ENCODE data around the gene PGBD5.

PGBD5 gene

DNA sequence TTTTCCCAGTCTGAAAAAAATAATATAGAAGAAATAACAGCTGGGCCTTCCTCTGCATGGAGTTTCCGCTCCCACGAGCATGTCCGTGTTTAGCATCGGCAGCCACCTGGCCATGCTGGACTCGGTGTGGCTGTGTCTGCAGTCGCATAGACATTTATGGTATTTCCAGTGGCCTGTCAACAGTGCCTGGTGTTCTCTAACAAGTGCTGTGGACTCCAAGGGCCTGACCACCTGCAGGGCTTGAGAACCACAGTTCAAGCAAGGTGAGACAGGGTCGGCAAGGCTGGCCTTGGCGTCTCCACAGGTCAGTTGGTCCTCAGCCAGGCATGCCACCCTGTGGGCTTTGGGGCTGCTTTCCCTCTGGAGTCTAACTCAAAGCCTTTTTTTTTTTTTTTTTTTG is 124.8 kb downstream of the PGBD5 start:
- no peak for DNase-seq (ENCODE audit: low read depth)

DNA sequence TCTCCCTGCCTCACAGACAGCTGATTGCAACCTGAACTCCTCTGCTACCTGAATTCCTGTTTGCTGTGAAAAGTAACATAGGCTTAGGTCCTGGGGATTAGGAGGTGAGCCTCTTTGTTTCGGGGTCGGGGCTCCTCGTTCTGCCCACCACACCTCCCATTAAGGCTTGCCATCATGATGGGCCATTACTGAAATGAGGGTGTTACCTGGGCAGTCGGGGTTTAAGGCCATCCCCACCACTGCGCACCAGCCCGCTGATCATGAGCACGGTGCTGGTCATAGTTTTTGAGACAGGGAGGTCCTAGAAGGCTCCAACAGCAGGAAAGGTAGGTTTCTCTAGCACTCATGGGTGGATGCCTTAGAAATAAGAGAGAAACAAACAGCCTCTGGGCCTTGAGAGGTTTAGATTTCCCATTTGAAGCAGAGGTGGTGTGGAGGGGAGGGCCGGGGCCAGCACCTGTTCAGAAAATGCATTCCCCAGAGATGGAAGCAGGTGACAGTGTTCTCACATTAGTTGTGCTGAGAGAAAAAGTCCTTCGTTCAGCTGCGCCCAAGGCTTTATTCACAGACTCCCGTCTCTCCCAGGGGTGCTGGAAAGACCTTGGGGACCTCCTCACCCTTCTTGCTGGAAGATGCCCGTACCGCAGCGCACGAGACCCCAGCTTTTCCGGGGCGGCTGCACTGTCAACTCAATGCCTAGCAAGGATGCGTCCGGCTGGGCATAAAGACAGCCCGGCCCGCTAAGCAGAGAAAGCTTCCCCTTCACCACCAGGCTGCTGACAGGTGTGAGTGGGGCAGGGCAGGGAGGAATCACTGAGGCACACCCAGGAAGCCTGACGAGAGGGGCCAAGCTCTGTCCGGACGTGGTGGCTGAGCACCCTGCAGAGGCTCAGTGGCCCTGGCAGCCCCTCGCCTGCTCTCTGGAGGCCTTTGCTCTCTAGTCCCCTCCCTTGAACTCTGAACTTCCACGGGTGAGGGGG is 125.5 kb downstream of the PGBD5 start:
- no peak for DNase-seq (ENCODE audit: low read depth)

DNA sequence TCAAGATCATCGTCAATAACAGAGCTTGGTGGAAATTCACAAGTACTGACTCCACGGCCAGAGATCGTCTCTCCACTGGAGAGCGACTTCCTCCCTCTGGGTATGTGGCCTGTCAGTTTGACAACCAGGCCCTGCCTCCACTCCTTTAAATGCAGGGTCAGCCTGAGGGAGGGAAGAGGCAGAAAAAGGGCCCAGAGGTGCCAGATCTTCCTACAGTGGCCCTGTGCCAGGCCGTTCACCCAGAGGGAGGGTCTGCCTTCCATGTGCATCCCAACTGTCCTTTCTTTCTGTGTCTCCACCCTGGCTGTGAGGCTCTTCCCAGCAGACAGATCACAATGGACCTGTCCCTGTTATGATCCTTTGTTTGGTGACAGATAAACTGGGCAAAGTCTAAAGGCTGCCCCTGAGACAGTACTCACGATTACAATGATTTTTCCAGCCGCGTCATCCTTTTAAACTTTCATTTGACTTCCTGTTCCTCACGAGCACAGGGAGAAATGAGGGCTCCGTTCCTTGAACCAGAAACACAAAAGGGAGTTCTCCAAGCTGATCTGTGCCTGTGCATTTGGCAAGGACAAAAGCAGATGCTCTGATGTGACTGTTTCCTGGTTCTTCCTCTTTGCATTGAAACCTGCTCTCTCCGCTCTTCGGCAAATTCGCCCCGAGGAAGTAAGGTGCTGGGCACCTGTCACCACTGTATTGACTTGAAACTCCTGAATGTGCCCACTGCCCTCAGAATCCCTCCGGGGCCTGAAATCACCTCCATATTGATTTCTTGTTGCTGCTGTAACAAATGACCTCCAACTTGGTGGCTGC is 126.7 kb downstream of the PGBD5 start:
- DNase-seq (ENCODE audit: low read depth) = no peak

DNA sequence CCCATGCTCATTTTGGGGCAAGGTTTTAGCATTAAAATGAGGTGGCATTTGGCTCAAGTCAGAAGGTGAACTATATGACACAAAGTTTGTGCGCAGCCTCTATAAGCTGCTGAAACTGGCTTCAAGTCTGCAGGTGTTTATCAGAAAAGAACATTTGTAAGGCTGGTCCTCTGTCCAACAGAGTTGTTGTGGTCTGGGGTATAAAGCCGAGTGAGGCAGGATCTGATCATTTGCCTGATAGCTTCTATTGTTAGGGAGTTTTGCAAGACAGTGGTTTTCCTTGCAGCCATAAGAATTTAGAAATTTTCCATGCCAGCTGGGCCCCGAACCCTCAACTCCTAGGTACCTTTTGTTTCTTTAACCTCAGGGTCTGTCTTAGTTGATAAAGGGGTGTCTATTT is 130.8 kb downstream of the PGBD5 start:
- no peak for DNase-seq (ENCODE audit: low read depth)

DNA sequence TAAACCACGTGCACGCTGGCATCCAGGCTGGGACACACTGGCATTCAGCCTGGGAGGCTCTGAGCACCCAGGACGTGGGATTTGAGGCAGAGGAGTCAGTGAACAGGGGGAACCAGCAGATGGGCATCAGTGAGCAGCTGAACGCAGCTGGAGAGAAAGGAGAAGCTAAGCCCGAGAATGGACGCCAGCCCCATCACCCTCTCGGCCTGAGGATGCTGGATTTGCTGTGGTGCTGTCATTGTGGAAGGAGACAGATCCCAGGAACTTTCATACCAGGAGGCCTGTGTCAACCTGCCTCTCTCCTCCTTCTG is 132.8 kb downstream of the PGBD5 start:
- no peak for DNase-seq (ENCODE audit: low read depth)

DNA sequence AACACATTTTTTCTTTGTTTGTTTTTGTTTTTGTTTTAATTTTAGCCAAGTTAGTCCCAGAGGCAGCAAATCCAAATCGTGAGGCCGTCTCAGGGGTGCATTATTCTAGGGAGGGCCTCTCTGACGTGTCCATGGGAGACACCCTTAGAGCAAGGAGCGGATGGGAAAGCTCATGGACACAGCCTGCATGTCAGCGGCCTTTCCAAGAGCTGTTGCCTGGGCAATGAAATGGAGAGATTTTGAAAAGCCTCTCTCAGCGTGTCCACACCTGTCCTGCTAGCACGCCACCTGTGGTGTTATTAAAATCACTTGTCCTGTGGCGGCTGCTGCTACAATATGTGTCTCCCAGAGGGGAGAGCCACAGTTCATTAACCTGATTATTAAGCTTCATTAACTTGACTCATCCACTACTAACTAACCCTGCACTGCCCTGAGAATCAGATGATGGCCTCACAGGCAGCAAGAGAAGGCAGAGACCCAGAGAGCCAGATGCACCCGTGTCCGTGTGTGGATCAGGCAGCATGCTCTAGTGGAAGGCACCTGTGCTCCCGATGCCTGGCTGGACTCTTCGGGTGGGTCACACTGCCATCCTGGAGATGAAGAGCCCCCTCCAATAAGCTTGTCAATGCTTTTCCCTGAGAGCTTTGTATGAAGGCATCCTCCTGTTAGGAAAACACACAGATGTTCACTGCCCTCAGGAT is 133.3 kb downstream of the PGBD5 start:
- DNase-seq (ENCODE audit: low read depth) = no peak

DNA sequence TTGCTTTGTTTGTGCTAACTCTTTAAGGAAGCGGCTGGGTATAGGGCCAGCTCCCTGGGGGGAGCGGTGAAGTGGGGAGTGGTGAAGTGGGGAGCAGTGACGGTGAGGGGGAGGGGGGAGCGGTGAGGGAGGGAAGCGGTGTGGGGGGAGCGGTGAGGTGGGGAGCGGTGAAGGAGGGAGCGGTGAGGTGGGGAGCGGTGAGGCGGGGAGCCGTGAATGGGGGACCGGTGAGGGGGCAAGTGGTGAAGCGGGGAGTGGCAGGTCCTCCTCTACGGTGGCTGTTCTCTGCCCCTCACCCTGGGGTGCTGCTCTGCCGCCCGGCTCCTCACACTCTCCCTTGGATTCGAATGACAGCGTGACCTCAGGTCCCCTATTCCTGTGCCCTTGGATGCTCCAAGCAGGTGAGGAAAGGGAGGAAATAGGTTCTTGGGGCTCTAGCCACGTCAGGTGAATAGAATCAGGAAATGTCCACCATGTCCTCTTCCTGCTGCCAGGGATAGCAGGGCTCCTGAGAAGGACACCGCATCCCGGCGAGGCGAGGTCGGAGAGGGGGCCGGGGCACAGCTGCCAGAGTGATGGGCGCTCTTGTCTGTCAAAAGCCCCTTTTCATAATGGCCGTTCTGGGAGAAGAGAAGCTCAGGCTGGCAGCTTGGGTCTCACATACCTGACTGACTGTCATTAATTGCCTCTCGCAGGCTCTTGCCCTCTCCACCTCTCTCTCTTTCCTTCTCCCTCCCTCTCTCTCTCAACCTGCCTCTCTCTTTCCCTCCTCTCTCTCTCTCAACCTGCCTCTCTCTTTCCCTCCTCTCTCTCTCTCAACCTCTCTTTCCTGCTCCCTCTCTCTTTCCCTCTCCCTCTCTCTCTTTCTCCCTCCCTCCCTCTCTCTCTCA is 134.2 kb downstream of the PGBD5 start:
- DNase-seq (ENCODE audit: low read depth) = no peak

DNA sequence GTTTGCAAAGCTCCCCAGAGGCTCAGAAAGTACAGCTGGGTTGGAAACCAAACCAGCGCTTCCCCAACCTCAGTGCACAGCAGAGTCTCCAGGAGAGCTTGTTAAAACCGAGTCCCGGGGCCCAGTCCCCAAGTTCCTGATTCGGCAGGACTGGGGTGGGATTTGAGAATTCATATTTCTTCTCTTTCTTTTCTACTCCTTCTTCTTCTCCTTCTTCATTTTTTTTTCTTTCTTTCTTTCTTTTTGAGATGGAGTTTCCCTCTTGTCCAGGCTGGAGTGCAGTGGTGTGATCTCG is 136.8 kb downstream of the PGBD5 start:
- no peak for DNase-seq (ENCODE audit: low read depth)

DNA sequence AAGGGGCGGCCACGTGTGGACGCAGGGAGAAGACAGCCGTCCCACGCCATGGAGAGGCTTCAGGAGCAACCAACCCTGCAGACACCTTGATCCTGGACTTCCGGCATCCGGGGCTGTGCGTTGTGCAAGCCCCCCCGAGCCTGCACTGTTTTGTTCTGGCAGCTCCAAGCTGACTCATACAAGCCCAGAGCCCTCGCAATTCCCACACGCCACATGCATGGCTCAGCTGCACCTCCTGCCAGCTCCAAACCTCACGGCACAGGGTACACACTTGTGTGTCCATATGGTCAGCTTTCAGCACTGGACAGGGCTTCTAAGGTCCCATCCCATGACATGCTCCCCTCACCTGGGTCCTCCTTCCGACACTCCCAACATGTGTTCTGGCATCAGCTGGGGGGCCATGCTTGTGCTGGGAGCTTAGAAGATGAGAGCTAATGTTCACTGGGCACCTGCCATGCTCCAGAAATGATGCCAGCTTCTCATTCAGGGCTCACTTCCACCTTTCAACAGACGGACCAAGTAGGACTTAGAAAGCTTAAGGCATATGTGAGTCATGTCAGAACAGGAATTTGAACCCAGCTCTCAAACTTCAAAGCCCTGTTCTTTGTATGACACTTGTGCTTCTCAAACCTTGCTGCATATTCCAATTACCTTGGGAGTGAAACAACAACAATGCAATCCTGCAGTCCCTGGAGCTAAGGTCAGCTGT is 137.3 kb downstream of the PGBD5 start:
- no peak for DNase-seq (ENCODE audit: low read depth)

DNA sequence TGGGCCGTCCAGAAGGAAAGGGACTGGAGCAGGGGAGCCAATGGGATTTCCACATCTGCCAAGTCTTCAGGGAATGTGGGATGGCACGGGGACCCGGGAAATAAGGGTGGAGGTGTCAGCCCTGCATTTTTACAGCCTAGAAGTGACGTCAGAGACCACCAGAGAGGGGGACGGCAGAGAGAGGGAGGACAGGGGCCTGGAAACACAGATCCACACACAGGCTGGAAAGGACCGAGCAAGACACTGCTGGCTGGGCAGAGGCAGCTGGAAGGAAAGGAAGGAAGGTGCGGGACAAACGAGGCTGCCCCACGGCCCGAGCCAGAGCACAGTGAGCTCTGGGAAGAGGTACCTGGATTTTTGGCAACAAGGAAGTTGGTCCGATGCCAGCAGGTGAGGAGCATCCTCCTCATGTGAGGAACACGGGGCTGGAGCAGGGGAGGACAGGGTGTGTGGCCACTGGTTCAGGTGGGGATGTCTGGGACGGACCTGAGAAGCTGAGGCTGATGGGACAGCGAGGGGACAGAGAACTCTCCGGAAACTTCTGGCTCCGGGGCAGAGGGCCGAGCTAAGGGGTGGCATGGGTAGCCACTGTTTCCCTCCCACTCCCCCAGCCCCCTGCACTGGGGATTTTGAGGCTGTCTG is 138.3 kb downstream of the PGBD5 start:
- no peak for DNase-seq (ENCODE audit: low read depth)

DNA sequence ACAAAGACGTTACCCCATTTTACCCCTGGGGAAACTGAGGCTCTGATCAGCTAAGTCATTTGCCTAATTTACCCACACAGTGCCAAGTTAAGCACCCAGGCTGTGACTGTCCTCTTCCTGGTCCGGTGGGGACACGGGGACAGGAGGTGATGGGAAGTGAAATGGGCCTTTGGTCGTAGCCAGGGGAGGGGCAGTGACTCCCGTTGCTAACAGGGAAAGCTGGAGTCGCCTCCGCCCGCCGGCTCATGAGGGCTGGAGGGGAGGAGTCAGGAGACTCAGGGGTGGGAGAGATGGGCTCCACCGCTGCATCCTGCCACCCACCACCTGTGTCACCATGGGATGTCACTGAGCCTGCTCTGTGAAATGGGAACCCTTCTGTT is 139.3 kb downstream of the PGBD5 start:
- no peak for DNase-seq (ENCODE audit: low read depth)

DNA sequence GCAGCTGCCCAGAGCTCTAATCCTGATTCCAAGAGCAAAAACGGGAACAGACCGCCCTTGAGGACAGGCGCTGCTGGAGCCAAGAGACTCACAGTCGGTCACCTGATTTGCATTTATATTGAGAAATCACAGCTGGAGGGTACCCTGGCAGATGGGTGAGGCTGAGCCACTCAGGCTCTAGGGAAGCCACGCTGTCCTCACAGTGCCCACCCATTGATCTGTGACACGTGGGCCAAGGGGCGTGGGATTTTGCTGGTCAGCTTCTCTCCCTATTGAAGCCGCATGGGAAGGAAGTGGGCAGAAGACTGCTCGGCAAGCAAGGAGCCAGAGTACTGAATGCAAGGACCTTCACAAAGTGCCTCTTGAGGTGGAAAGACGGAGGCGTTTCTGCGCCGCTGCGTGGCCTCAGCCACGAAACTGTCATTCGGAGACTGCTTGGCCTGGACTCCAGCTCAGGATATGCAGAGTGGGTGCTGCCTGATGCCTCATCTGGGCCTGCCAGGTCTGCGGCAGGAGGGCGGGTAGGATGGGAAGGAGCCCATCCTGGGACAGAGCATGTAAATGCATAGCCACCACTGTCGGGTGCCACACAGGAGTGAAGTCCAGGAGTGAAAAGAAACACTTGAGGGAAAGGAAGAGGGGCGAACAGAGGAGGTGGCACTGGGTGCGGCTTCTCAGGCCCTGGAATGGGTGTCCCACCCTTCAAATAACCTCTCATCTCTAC is 139.8 kb downstream of the PGBD5 start:
- DNase-seq (ENCODE audit: low read depth) = no peak

DNA sequence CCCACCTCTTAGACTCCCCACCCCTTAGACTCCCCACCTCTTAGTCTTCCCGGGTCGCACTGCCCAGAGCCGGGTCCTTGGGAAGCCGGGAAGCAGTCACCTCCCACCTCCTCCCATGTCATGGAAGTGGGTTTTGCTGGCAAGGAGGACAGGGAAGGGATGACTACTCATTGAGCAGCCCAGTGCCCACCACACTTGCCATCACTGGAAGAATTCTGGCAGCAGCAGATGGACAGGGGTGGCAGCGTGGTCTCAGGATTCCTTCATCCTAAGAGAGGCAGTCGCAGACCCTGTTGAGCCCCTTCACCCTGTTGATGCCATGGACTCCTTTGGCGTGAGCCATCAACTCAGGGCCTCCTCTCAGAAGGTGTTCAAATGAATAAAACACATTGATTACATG is 140.8 kb downstream of the PGBD5 start:
- DNase-seq (ENCODE audit: low read depth) = no peak

DNA sequence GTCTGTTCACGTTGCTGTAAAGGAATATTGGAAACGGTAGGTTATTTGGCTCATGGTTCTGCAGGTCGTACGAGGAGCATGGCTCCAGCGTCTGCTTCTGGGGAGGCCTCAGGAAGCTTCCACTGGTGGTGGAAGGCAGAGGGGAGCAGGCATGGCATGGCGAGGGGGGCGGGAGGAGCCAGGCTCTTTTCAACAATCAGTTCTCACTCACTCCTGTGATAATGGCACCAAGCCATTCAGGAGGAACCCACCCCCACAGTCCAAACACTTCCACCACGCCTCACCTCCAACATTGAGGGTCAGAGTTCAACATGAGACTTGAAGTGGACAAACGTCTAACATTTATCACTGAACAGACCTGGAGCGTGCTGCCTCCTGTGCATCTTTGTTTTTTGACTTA is 141.2 kb downstream of the PGBD5 start:
- no peak for DNase-seq (ENCODE audit: low read depth)

DNA sequence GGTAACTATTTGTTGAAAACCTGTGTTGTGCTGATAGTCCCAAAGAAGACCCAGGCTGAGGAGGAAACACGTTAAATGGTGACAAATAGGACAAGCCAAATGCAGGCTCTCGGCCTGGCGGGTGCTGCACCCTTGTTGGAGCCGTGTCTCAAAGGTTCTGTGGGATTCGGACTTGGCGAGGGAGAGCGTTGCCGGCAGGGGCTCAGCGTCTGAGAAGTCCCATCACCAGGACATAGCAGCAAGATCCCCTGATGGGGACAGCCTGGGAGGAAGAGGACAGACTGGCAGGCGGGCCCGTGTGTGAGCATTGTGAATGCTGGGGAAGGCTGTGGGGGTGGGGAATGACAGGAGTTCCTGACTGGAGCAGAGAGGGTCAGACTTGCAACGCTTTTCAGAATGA is 142.5 kb downstream of the PGBD5 start:
- no peak for DNase-seq (ENCODE audit: low read depth)

DNA sequence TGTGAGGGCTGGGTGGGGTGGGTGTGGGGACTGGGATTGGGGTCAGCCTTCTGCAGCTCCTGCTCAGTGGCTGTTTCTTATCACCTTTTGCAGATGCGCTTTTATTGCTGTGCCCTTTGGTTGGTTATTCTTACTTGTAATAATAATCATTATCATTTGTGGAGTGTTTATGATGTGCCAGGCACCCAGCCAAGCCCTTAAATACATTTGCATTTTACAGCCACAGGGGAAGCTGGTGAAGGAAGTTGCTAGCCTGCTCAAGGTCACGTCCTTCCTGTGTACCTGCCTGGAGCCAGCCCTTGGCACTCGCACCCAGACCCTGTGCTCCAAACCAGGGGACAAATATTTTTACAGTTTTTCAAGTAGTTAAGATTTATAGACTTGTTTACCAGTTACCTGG is 144.0 kb downstream of the PGBD5 start:
- no peak for DNase-seq (ENCODE audit: low read depth)

DNA sequence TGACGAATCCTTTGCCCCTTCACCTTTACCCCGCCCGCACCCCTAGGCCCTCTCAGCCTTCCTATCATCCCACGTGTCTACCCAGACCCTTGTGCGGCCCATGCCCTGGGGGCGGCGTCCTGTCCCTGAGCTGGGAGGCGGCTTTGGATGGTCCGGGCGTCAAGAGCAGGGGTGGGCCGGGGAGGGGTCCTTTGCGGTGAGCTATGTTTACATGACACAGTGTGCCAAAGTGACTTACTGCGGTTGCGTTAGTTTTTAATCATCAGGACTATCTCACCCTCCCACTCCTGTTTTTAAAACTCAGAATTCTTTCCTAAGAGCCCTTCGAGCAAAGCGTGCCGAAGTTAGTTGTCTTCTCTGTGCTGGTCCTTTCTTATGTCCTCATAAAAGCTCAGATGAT is 144.6 kb downstream of the PGBD5 start:
- DNase-seq (ENCODE audit: low read depth) = no peak

DNA sequence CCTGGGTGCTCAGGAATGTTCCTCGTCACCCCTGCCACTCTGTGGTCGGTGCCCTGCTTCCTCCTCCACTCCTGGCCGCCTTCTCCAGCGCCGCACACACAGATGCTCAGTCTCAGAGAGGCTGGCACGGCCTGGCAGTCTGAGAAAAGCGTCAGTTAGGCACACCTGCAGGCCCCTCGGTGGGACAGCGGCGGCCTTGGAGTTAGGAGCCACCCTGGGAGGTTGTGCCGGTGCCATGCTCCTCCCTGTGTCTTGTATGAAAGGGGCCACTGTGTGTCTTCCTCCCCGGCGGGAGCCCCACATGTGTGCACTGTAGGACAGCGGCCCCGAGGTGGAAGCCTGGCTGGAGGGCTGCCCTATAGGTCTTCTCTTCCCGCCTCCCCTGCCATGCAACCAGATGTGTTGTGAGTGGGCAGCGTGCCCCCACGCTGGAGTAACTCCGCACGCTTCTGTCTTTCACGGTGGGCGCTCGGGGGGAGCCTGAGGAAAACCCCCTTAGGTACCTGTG is 145.2 kb downstream of the PGBD5 start:
- DNase-seq (ENCODE audit: low read depth) = no peak

DNA sequence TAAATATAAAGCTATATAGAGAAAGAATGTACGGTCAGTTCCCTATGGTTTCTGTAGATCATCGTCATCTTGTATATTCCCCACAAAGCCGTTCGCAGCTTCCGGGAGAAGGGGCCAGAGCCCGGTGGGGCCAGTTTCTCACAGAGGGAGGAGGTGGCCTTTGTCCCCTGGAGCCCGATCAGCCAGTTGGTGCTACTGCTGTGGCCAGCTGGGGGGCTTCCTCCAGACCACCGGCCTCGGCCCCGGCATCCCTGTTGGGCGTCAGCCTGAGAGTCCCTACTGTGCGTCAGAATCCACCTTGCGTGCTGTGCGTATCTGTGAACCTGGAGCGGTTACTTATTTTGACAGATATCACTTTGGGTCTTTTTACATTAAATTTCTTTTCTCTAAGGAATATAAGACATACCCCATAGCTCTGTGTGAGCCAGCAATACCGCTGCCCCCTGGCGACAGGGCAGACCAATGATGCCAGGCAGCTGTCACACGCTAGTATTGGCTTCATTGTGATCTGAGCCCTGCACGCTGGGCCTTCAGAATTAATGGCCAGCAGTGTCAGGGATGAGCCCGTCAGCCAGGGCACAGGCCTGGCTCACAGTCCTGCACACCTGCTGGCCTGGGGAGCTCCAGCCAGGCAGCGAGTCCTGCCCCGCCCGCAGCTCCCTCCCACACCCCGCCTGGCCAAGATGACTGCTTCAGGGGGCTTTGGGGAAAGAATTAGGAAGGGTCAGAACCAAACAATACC is 145.9 kb downstream of the PGBD5 start:
- no peak for DNase-seq (ENCODE audit: low read depth)
